Progenitor cell of endocrine pancreas (in vitro differentiated cells): ENCODE measurements around the gene EYS. TPM values are rescaled to one million over a fixed set of nuclear protein-coding genes. Genes with fewer than 3 reads are reported as not detected.

ENCODE experiments used
- DNase-seq: peaks from one replicate; pipeline ENCODE4 v3.0.0; 2021; ENCODE audit warnings: low spot score; ENCODE audit not compliant: unreplicated experiment
- H3K27ac Mint-ChIP-seq: 2 replicates; pipeline ENCODE4 v1.8.0; 2021; ENCODE audit warnings: mild to moderate bottlenecking, moderate library complexity, mixed read lengths
- H3K27me3 Mint-ChIP-seq: 2 replicates; pipeline ENCODE4 v1.8.0; 2021; ENCODE audit warnings: mixed read lengths
- H3K36me3 Mint-ChIP-seq: 2 replicates; pipeline ENCODE4 v1.8.0; 2022; ENCODE audit warnings: mixed read lengths; ENCODE audit not compliant: insufficient read depth
- H3K4me1 Mint-ChIP-seq: 2 replicates; pipeline ENCODE4 v1.8.0; 2021; ENCODE audit warnings: low read depth, mixed read lengths
- H3K4me3 Mint-ChIP-seq: 2 replicates; pipeline ENCODE4 v1.8.0; 2021; ENCODE audit warnings: low read depth, mild to moderate bottlenecking, moderate library complexity, mixed read lengths
- H3K9me3 Mint-ChIP-seq: 2 replicates; pipeline ENCODE4 v1.8.0; 2021; ENCODE audit warnings: low read depth, mixed read lengths
- CTCF ChIP-seq: fragments of 200-600 bp; sonication (generic); IDR thresholded peaks from one replicate; pipeline ENCODE4 v1.5.0; 2021; ENCODE audit warnings: antibody characterized with exemption, mild to moderate bottlenecking; ENCODE audit not compliant: unreplicated experiment
- total RNA-seq: library from RNA; stranded (reverse); gene quantifications from 2 replicates; pipeline ENCODE4 v1.2.1, GENCODE V29; 2021

The EYS gene
- total RNA-seq, 1 donor from 2014 or later = 0.46 TPM

- Mint-ChIP-seq H3K9me3 (peaks cover 6% of the 10 kb centered on the region), H3K4me1 (no peaks in the 10 kb centered on the region), H3K27ac (no peak overlapping the region), H3K4me3 (no peak overlapping the region), H3K27me3 (no peaks in the 10 kb centered on the region), H3K36me3 (no peaks in the 10 kb centered on the region)
- DNase-seq = no peak
- no peak for TF ChIP-seq CTCF
Observed at GRCh38 chr6:64904616-64905015, 802.4 kb downstream of the EYS start.

- no peaks in the 10 kb centered on the region for H3K27me3 Mint-ChIP-seq
- H3K4me3 Mint-ChIP-seq = no peak overlapping the region
- peaks cover 19% of the 10 kb centered on the region for H3K9me3 Mint-ChIP-seq
- DNase-seq = no peak
- H3K36me3 Mint-ChIP-seq = no peaks in the 10 kb centered on the region
- TF ChIP-seq CTCF = no peak
- no peak overlapping the region for H3K27ac Mint-ChIP-seq
- H3K4me1 Mint-ChIP-seq = no peaks in the 10 kb centered on the region
Observed at GRCh38 chr6:64902596-64902995, 804.4 kb downstream of the EYS start.

GRCh38 chr6:64896939-64897338 lies 810.1 kb downstream of the EYS start:
- Mint-ChIP-seq H3K27me3 (no peaks in the 10 kb centered on the region), H3K4me1 (no peaks in the 10 kb centered on the region), H3K4me3 (no peak overlapping the region), H3K9me3 (peaks cover 25% of the 10 kb centered on the region), H3K27ac (no peak overlapping the region), H3K36me3 (no peaks in the 10 kb centered on the region)
- TF ChIP-seq CTCF = no peak
- DNase-seq = no peak

GRCh38 chr6:64895945-64896344 lies 811.1 kb downstream of the EYS start:
- Mint-ChIP-seq H3K9me3 (peaks cover 25% of the 10 kb centered on the region), H3K4me1 (no peaks in the 10 kb centered on the region), H3K27me3 (no peaks in the 10 kb centered on the region), H3K36me3 (no peaks in the 10 kb centered on the region), H3K27ac (no peak overlapping the region), H3K4me3 (no peak overlapping the region)
- no peak for TF ChIP-seq CTCF
- no peak for DNase-seq

GRCh38 chr6:64890609-64891008 lies 816.4 kb downstream of the EYS start:
- Mint-ChIP-seq H3K27ac (no peak overlapping the region), H3K27me3 (no peaks in the 10 kb centered on the region), H3K4me1 (no peaks in the 10 kb centered on the region), H3K36me3 (no peaks in the 10 kb centered on the region), H3K9me3 (no peaks in the 10 kb centered on the region), H3K4me3 (no peak overlapping the region)
- TF ChIP-seq CTCF = no peak
- no peak for DNase-seq

GRCh38 chr6:64889144-64889543 lies 817.9 kb downstream of the EYS start:
- no peak for DNase-seq
- Mint-ChIP-seq H3K27me3 (no peaks in the 10 kb centered on the region), H3K27ac (no peak overlapping the region), H3K36me3 (no peaks in the 10 kb centered on the region), H3K9me3 (no peaks in the 10 kb centered on the region), H3K4me3 (no peak overlapping the region), H3K4me1 (no peaks in the 10 kb centered on the region)
- TF ChIP-seq CTCF = no peak
